Superior temporal gyrus (tissue), 1 donor: ENCODE data around the gene DPH2.

Experiments
- DNase-seq: peaks from one replicate; pipeline ENCODE4 v3.0.0-alpha.2; 2016; ENCODE audit errors: extremely low spot score

Gene DPH2

GRCh38 chr1:43969416-43969745, 429 bp upstream of the DPH2 start:
- DNase-seq, result no peak

- DNase-seq, result no peak
Measured at GRCh38 chr1:43970502-43970901, 692 bp downstream of the DPH2 start.

- DNase-seq, result no peak
Measured at GRCh38 chr1:43970911-43971310, 1.1 kb downstream of the DPH2 start.

GRCh38 chr1:43971336-43971980, 1.6 kb downstream of the DPH2 start:
- no peak for DNase-seq

- DNase-seq, result no peak
Measured at GRCh38 chr1:43973981-43974442, 4.2 kb downstream of the DPH2 start.

- DNase-seq, result peak; percentile 98
Measured at GRCh38 chr1:43974443-43975248, 4.8 kb downstream of the DPH2 start, which contains the start of gene ATP6V0B. ATP6V0B (plus strand) TSS chr1:43974960; CDS start chr1:43975041, 81 bp downstream.

- DNase-seq, result no peak
Measured at GRCh38 chr1:43975249-43975961, 5.6 kb downstream of the DPH2 start.

- DNase-seq, result no peak
Measured at GRCh38 chr1:43976045-43976444, 6.2 kb downstream of the DPH2 start.

- no peak for DNase-seq
Measured at GRCh38 chr1:43976890-43977289, 7.1 kb downstream of the DPH2 start.

GRCh38 chr1:43977376-43978263, 7.8 kb downstream of the DPH2 start:
- DNase-seq, result no peak

- DNase-seq, result no peak
Measured at GRCh38 chr1:43978264-43978550, 8.4 kb downstream of the DPH2 start.

GRCh38 chr1:43978551-43979260, 8.9 kb downstream of the DPH2 start, which contains the start of gene B4GALT2:
B4GALT2 (plus strand) TSS chr1:43979210; CDS start chr1:43981161, 1,951 bp downstream.
- DNase-seq, result no peak

GRCh38 chr1:43979261-43979527, 9.4 kb downstream of the DPH2 start:
- no peak for DNase-seq

GRCh38 chr1:43979528-43980254, 9.9 kb downstream of the DPH2 start:
- DNase-seq, result no peak

GRCh38 chr1:43980255-43981134, 10.7 kb downstream of the DPH2 start:
- DNase-seq, result no peak

GRCh38 chr1:43981135-43981491, 11.3 kb downstream of the DPH2 start:
- no peak for DNase-seq

GRCh38 chr1:43981636-43982035, 11.8 kb downstream of the DPH2 start:
- DNase-seq, result no peak

GRCh38 chr1:43982241-43982640, 12.4 kb downstream of the DPH2 start:
- no peak for DNase-seq

- no peak for DNase-seq
Measured at GRCh38 chr1:43982808-43983207, 13.0 kb downstream of the DPH2 start.
